ENCODE data around the gene PPP1R2. TPM values are rescaled to one million over a fixed set of nuclear protein-coding genes. Genes with fewer than 3 reads are reported as not detected.

Gene PPP1R2
- total and polyA plus RNA-seq, 2 of the 13 experiments (the other 11 are each of a cell fraction or from before 2014, with no cell fraction given) = 36.5 to 86.5 TPM

GRCh38 chr3:195554458-195554857, 11.3 kb upstream of the PPP1R2 start (continued):
- TF ChIP-seq CREBL2 (CRISPR knock-in tag; IDR thresholded peaks at IDR 0.05; ENCODE audit: borderline replicate concordance) = no peak
- no peak for TF ChIP-seq ERF (CRISPR knock-in tag; IDR thresholded peaks at IDR 0.05)

GRCh38 chr3:195553268-195553667, 10.1 kb upstream of the PPP1R2 start:
- BruUV-seq (replicated peaks) = no TSS peak
- CTCF ChIA-PET (ENCODE audit: low intra/inter-chr PET ratio, low total read pairs) = no interaction called here
- no peaks in the 10 kb centered on the region for H3K27me3 ChIP-seq (ENCODE audit: control insufficient read depth in 1 of 2, insufficient read depth in 2 of 2, low read length in 2 of 2)
- POLR2A ChIA-PET = interaction anchor here (0.9 to 1.1 kb wide), 2 partner anchors 9 to 10 kb away, joined by 3 read pairs; partner anchors contain the start of gene PPP1R2
- H3K9me3 ChIP-seq (ENCODE audit: low read length) = no peaks in the 10 kb centered on the region
- TF ChIP-seq ZNF484 (CRISPR knock-in tag; IDR thresholded peaks at IDR 0.05; ENCODE audit: borderline replicate concordance, low read depth) (no peak), ZNF17 (CRISPR knock-in tag; IDR thresholded peaks at IDR 0.05) (no peak), NCOA1 (CRISPR knock-in tag; IDR thresholded peaks at IDR 0.05) (no peak), PHF5A (CRISPR knock-in tag; IDR thresholded peaks at IDR 0.05; ENCODE audit: low read depth, unreplicated experiment) (no peak), PAWR (CRISPR knock-in tag; IDR thresholded peaks at IDR 0.05; ENCODE audit: borderline replicate concordance) (no peak), TFE3 (CRISPR knock-in tag; IDR thresholded peaks at IDR 0.05) (no peak), ZNF839 (CRISPR knock-in tag; IDR thresholded peaks at IDR 0.05; ENCODE audit: borderline replicate concordance) (no peak), NFATC3 (CRISPR knock-in tag; IDR thresholded peaks at IDR 0.05) (no peak), HMGA1 (CRISPR knock-in tag; conservative IDR thresholded peaks at IDR 0.05) (no peak), ZFP37 (CRISPR knock-in tag; IDR thresholded peaks at IDR 0.05; ENCODE audit: borderline replicate concordance) (no peak), MLXIP (CRISPR knock-in tag; IDR thresholded peaks at IDR 0.05; ENCODE audit: borderline replicate concordance) (no peak), PBX3 (CRISPR knock-in tag; IDR thresholded peaks at IDR 0.05; ENCODE audit: borderline replicate concordance) (no peak), KLF9 (CRISPR knock-in tag; IDR thresholded peaks at IDR 0.05; ENCODE audit: low read depth) (no peak), ONECUT2 (CRISPR knock-in tag; IDR thresholded peaks at IDR 0.05) (no peak), GABPB1 (CRISPR knock-in tag; IDR thresholded peaks at IDR 0.05) (no peak), RORA (CRISPR knock-in tag; IDR thresholded peaks at IDR 0.05) (no peak), ZNF678 (CRISPR knock-in tag; IDR thresholded peaks at IDR 0.05) (no peak)
- H3K79me2 ChIP-seq (ENCODE audit: insufficient read depth, low read length) = no peaks in the 10 kb centered on the region
- in situ Hi-C loops (cut with HindIII; ENCODE audit: extremely low pct_ligation_motif_present, low pct_unique_long_range_greater_than_20kb) = no loop called here
- H3K27ac ChIP-seq (ENCODE audit: extremely low read length, insufficient read depth, low read length) = no peak overlapping the region
- H3K4me2 ChIP-seq (ENCODE audit: low read depth, low read length) = no peak overlapping the region
- no peaks in the 10 kb centered on the region for H4K20me1 ChIP-seq (ENCODE audit: insufficient read depth, low read length)
- no peak for DNase-seq (ENCODE audit: low spot score)
- WGBS (ENCODE audit: low lambda C conversion rate) = 51% methylated on average over 7 of the region's 7 CpGs
- no peak for ATAC-seq
- FAIRE-seq = no peak
- H3K4me3 ChIP-seq (replicated peaks in 1 of 3; ENCODE audit: insufficient read depth in 1 of 3, low read depth in 2 of 3, low read length in 3 of 3) = no peak overlapping the region
- intact Hi-C loops (cut with micrococcal nuclease; ENCODE audit: unreplicated experiment) = no loop called here
- H3K4me1 ChIP-seq (ENCODE audit: insufficient read depth, low read length) = peaks cover 81% of the 10 kb centered on the region
- H3K9ac ChIP-seq (ENCODE audit: insufficient read depth, low read depth, low read length) = no peak overlapping the region
- no peak overlapping the region for H2AFZ ChIP-seq (ENCODE audit: low read length)
- no peaks in the 10 kb centered on the region for H3K36me3 ChIP-seq (replicated peaks in 1 of 2; ENCODE audit: control insufficient read depth in 1 of 2, insufficient read depth in 2 of 2, low read length in 2 of 2)
